ENCODE measurements around the gene CLDN6.

CLDN6 gene

DNA sequence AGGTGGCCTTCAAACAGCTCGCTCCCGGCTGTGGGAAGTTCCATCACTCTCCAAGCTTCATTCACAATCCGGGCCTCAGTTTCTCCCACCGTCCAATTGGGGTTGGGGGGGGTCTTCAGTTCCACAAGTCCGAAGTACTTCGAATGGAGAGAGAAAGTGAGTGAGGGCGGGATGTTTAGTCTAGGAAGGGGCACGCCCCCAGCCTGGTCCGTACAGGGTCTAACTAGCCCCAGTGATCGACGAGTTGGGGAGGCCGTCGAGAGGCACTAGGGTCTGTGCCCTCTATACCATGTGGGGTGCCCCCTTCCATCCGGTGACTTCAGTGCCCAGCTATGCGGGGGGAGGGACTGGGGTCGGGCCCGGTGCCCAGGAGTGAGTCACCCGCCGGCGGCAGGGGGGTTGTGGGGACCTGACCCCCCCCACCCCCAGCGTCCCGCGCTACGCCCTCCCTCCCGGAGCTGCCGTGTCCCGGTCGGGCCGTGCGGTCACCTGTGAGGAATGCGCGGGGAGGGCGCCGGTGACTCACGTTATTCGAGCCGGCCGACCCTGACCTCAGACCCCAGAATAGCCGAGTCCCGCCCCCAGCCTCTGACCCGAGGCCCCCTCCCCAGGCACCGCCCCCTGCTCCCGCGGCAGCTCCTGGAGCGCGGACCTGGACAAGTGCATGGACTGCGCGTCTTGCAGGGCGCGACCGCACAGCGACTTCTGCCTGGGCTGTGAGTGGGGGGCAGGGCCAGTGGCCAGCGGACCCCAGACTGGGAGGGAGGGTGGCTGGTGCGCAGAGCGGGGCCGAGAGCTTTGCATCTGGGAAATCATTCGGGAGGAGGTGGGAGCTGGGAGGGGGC, 2.8 kb upstream of the CLDN6 start:
- peak overlapping the region; percentile 42; the same call in 1 of the 2 replicates for H3K27ac ChIP-seq
- no peak for TF ChIP-seq CTCF (conservative IDR thresholded peaks at IDR 0.05)

DNA sequence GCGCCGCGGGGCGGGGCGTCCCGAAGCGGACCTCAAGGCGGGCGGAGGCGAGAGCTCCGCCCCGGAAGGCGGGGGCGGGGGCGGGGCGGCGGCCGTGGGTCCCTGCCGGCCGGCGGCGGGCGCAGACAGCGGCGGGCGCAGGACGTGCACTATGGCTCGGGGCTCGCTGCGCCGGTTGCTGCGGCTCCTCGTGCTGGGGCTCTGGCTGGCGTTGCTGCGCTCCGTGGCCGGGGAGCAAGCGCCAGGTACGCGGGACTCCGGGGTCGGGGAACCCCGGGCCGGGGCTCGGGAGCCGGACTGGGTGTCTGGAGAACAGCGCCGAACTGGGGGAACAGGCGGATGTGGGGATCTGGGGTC, 2.2 kb upstream of the CLDN6 start, which contains the start of gene TNFRSF12A:
Gene TNFRSF12A (plus strand): TSS at position 122 of the 357 bp plus-strand sequence. CDS start 30 bp downstream, at position 152.
- H3K27ac ChIP-seq, result peak within 1 kb of the TSS; percentile 42; the same call in 1 of the 2 replicates

DNA sequence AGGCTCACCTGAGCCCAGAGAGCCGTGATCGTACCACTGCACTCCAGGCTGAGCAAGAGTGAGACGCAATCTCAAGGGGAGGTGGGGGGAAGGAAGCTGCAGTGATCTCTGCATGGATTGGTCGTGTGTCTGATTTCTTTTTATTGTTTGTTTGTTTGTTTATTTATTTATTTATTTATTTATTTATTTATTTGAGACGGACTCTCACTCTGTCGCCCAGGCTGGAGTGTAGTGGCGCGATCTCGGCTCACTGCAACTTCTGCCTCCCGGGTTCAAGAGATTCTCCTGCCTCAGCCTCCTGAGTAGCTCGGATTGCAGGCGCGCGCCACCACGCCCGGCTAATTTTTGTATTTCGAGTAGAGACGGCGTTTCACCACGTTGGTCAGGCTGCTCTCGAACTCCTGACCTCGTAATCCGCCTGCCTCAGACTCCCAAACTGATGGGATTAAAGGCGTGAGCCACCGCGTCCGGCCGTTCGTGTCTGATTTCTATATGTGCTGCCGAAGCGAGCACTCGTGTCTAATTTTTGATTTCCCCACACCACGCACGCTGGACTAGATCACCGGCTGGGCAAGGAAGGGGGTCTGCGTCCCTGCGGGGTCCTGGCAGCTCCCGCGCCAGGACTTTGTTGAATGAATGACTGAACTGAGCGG, 1.7 kb upstream of the CLDN6 start:
- peak overlapping the region; percentile 42; the same call in 1 of the 2 replicates for H3K27ac ChIP-seq
- TF ChIP-seq CTCF (conservative IDR thresholded peaks at IDR 0.05), result no peak

More for the DNA sequence above, 2.2 kb upstream of the CLDN6 start, which contains the start of gene TNFRSF12A:
- TF ChIP-seq CTCF (conservative IDR thresholded peaks at IDR 0.05), result no peak

- TF ChIP-seq CTCF (conservative IDR thresholded peaks at IDR 0.05), result no peak
- no peak overlapping the region for H3K27ac ChIP-seq
Measured at GRCh38 chr16:3017344-3017743, 639 bp downstream of the CLDN6 start.

DNA sequence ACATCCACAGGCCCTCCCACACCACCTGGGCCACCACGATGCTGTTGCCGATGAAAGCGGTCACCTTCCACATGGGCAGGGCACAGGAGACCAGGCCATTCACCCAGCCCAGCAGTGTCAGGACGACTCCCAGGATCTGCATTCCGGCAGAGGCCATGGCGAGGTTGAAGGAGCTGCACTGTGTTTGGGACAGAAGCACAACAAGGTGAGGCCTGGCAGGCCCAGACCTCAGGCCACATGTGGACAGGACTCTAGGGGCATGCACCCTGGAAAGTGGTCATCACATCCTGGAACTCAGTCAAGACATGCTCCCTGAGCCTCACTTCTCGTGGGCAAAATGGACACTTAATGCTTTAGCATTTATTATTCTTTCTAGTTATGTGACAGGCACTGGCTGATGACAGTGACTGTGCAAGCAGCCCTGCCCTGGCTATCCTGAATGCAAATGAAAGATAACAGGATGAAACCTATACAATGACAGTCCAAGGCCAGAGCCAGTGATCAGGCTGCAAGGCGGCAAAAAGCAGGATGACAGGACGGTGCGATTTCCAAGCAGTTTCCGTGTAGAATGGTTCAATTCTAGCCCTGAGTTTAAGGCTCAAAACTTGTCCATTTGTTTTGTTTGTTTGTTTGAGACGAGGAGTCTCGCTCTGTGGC, 2.0 kb downstream of the CLDN6 start:
- H3K27ac ChIP-seq, result no peak overlapping the region
- no peak for TF ChIP-seq CTCF (conservative IDR thresholded peaks at IDR 0.05)

- TF ChIP-seq CTCF (conservative IDR thresholded peaks at IDR 0.05), result no peak
- H3K27ac ChIP-seq, result no peak overlapping the region
Measured at GRCh38 chr16:3014971-3015370, 3.0 kb downstream of the CLDN6 start.

All from VCaP (cell line).